ENCODE data around the gene PSMD6. TPM values are rescaled to one million over a fixed set of nuclear protein-coding genes. Genes with fewer than 3 reads are reported as not detected.

PSMD6 gene
- total and polyA plus RNA-seq, 10 of the 15 experiments (the other 5 are each of a cell fraction or from before 2014, with no cell fraction given): 68.7 to 199 (median 106) TPM

DNA sequence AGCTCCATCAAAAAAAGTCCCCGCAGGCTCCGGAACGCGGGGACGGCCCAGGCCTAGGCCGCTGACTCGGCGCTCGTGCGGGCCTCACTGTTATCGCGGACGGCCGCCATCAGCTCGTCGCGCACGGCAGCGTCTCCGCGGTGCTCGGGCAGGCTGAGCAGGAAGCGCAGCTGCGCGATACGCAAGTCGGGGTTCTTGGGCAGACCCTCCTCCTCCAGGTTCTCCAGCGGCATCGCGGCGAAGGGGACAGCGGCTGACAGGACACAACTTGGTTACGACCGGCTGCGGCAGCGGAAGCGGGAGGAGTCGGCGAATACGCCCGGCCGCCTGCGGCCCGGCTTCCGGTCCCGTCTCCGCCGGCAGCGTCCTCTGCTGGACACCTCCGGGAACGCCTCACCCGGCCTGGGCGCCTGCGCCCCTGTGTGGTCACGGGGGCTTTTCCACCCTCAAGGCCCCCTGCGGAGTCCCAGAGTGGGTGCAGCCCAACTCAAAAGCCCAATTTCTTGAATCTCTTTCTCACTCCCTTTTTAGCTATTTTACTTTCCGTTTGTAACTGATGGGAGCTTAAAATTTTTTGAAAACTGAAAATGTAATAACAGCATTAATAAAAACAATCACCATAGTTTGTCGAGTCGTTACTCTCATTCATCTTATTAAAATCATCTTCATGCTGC is at the start of gene PSMD6 (continued):
- TF ChIP-seq CTCF (IDR thresholded peaks at IDR 0.05 in 2 of 3, conservative IDR thresholded peaks at IDR 0.05 in 1 of 3; ENCODE audit: control insufficient read depth in 2 of 3, extremely low read depth in 1 of 3, insufficient read depth in 1 of 3, low read depth in 3 of 3, low read length in 3 of 3): peak; percentile 99 to 100 (median 100); a peak in 5 of 6 replicates
- TF ChIP-seq TCF12 (IDR thresholded peaks at IDR 0.05; ENCODE audit: low read depth, low read length): peak; percentile 67; the same call in 1 of the 2 replicates
- no peak for TF ChIP-seq SMAD1 (IDR thresholded peaks at IDR 0.05; ENCODE audit: low read depth, partially characterized antibody)
- no peak; the same call in 1 of the 2 replicates for TF ChIP-seq ZNF207 (IDR thresholded peaks at IDR 0.05; ENCODE audit: borderline replicate concordance)
- no peak for TF ChIP-seq CUX1 (IDR thresholded peaks at IDR 0.05; ENCODE audit: insufficient replicate concordance, low read depth, low read length)
- TF ChIP-seq ATF7 (IDR thresholded peaks at IDR 0.05; ENCODE audit: low read depth): no peak
- TF ChIP-seq ZBTB4 (CRISPR knock-in tag; IDR thresholded peaks at IDR 0.05): no peak
